HEK293 (cell line): ENCODE measurements around the gene DIS3L2.

Source experiments
- ZBTB21 ChIP-seq: fragments of 450-650 bp; formaldehyde crosslinking; IDR thresholded peaks from 2 replicates; pipeline ENCODE4 v1.5.1; 2017; ENCODE audit warnings: missing biosample characterization, missing genetic modification characterization
- ZNF121 ChIP-seq: fragments of 450-650 bp; formaldehyde crosslinking; IDR thresholded peaks from 2 replicates; pipeline ENCODE4 v1.5.1; 2016; ENCODE audit warnings: missing biosample characterization, missing genetic modification characterization
- ZNF133 ChIP-seq: fragments of 450-650 bp; formaldehyde crosslinking; IDR thresholded peaks from 2 replicates; pipeline ENCODE4 v1.5.1; 2016; ENCODE audit warnings: missing biosample characterization, missing genetic modification characterization
- ZNF324 ChIP-seq: fragments of 450-650 bp; formaldehyde crosslinking; IDR thresholded peaks from 2 replicates; pipeline ENCODE4 v1.5.1; 2016; ENCODE audit warnings: missing biosample characterization, missing genetic modification characterization
- ZNF423 ChIP-seq: fragments of 450-650 bp; formaldehyde crosslinking; IDR thresholded peaks from 2 replicates; pipeline ENCODE4 v1.5.1; 2016; ENCODE audit warnings: missing biosample characterization, missing genetic modification characterization
- ZNF792 ChIP-seq: fragments of 450-650 bp; formaldehyde crosslinking; IDR thresholded peaks from 2 replicates; pipeline ENCODE4 v1.5.1; 2016; ENCODE audit warnings: missing biosample characterization, missing genetic modification characterization
- TF ChIP-seq, protein P1 (sequence below): fragments of 450-650 bp; formaldehyde crosslinking; IDR thresholded peaks from 2 replicates; pipeline ENCODE4 v1.5.1; 2016; ENCODE audit warnings: missing biosample characterization, missing genetic modification characterization
- TF ChIP-seq, protein P2 (sequence below): fragments of 450-650 bp; formaldehyde crosslinking; IDR thresholded peaks from 2 replicates; pipeline ENCODE4 v1.5.1; 2016; ENCODE audit warnings: missing biosample characterization, missing genetic modification characterization

DNA sequence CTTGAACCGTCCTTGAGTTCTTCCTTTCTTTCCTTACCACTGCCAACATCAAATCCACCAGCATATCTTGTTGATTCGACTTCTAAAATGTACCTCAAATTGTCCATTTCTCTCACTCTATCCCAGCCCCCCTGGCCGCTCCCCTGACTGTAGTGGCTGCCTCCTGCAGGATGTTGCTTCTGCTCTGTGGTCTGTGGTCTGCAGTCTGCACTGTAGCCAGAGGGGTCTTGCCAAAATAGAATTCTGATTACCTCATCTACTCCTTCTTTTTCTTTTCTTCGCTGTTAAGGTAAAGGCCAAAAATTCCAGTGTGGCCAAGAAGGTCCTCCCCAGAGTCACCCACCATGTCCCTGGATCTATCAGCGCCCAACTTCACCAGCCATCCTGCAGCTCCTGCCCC lies 337.6 kb downstream of the DIS3L2 start:
- TF ChIP-seq, protein P1, sequence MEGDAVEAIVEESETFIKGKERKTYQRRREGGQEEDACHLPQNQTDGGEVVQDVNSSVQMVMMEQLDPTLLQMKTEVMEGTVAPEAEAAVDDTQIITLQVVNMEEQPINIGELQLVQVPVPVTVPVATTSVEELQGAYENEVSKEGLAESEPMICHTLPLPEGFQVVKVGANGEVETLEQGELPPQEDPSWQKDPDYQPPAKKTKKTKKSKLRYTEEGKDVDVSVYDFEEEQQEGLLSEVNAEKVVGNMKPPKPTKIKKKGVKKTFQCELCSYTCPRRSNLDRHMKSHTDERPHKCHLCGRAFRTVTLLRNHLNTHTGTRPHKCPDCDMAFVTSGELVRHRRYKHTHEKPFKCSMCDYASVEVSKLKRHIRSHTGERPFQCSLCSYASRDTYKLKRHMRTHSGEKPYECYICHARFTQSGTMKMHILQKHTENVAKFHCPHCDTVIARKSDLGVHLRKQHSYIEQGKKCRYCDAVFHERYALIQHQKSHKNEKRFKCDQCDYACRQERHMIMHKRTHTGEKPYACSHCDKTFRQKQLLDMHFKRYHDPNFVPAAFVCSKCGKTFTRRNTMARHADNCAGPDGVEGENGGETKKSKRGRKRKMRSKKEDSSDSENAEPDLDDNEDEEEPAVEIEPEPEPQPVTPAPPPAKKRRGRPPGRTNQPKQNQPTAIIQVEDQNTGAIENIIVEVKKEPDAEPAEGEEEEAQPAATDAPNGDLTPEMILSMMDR (tag by site-specific recombination): no peak
- TF ChIP-seq ZNF423 (tag by site-specific recombination): no peak
- TF ChIP-seq ZNF121 (tag by site-specific recombination): no peak
- no peak for TF ChIP-seq ZNF133 (tag by site-specific recombination)
- TF ChIP-seq, protein P2, sequence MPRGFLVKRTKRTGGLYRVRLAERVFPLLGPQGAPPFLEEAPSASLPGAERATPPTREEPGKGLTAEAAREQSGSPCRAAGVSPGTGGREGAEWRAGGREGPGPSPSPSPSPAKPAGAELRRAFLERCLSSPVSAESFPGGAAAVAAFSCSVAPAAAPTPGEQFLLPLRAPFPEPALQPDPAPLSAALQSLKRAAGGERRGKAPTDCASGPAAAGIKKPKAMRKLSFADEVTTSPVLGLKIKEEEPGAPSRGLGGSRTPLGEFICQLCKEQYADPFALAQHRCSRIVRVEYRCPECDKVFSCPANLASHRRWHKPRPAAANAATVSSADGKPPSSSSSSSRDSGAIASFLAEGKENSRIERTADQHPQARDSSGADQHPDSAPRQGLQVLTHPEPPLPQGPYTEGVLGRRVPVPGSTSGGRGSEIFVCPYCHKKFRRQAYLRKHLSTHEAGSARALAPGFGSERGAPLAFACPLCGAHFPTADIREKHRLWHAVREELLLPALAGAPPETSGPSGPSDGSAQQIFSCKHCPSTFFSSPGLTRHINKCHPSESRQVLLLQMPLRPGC: no peak
- no peak for TF ChIP-seq ZNF324 (tag by site-specific recombination)
- no peak for TF ChIP-seq ZBTB21 (tag by site-specific recombination)
- no peak for TF ChIP-seq ZNF792 (tag by site-specific recombination)
